ENCODE measurements around the gene ALG2.
A peak's percentile ranks its signal among the peaks of the same experiment; 100 is the strongest.

The ALG2 gene

DNA sequence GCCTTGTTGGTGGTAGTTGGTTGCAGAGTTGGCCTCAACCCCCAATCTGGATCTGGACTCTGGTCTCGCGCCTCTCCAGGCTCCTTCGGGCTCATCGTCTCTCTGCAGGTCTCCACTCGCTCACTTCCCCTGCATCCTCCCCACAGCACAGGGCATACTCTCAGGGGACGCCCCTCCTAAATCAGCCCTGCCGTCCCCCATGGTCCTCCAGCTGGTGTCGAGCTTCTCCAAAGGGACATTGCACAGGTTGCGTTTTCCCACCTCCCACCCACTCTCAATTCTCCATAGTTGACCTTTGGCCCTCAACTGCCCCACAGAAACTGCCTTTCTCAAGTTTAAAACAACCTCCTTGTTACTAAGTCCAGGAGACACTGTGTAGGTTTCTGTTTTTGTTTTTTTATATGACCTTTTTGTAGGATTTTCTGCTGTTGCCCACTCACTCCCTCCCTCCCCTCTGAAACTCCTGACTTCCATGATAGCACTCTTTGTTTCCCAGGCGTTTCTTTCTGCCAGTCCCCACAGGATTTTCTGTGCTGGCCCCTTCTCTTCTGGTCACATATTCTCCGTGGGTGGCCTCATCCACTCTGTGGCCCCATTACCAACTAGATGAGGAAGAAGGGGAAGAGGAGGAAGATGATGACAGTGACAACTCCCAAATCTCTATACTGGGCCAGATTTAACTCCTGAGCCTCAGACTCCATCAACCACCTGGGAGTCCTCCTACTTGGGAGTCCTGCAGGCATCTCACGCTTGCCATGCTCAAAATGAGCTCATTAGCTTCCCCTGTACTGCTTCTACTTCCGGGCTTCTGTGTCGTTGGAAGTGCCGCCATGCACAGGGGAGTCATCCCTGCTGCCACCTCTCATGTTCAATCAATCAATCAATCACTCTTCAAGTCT lies 50.3 kb downstream of the ALG2 start:
- ATAC-seq = no peak

DNA sequence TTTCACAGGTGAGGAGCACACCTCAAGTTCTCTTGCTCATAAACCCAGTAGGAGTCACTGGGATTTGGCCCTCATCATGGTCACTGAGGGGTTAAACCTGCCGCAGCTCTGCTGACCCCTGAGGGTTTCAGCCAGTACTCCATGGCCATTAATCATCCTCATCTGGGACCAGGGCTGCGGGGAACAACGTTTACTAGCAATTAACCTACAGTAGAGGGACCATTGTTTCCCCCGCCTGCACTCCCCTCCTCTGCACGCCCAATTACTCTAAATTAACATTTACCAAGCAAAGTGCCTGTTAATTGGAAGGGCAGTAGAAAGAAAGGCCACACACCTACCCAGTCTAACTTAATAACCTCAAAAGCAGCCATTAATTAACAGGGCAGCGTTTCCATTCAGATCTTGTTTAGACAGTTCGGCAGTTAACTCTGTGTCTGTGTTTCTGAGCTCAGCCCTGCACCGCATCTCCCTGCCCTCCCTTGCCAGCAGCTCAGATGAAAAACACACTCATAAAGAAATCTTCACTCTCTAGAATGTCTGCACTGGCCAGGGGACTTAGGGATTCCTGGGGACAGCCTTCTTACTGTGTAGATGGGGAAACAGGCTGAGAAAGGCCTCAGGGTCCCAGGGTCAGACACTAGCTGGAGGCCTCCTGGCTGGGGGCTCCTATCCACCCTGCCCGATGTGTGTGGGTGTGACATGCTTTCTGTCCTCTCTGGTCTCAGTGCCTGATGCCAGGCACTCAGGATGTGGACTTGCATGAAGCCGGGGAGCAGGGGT lies 51.6 kb downstream of the ALG2 start:
- no peak for DNase-seq
- ATAC-seq = no peak

More for the DNA sequence above, 50.3 kb downstream of the ALG2 start:
- no peak for DNase-seq

DNA sequence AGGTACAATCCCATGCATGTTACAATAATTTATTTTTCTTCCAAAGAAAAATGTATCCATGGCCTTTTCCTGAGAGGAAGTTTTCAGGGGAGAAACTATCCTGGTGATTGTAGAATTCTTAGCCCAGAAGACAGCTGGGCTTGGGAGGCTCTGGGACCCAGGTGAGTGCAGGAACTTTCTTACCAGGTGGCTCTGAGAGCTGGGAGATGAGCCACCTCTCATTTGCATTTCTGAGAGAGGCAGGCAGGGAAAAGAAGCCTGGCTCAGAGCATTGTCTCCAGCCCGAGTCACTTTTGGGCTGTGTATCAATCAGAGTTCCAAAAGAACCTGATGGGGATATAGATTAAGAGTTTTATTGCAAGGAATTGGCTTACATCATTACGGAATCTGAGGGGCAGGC lies 52.7 kb downstream of the ALG2 start:
- no peak for ATAC-seq
- no peak for DNase-seq

DNA sequence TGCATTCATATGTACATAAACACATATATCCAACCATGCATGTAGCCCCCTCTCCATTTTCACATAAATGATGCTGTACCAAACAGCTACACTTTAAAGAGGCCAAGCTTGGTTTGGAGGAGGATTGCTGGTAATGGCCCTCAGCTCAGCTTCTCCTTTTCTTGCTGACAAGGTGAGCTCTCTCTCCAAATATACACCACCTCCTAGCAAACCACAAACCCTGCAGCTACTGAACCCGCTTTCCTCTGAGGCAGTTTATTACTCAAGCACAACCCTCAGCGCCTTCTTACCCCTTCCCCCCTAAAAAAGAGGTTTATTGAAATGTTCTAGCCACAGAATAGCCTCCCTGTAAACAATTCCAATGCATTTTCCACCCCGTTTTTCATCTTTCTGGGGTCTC lies 54.0 kb downstream of the ALG2 start:
- DNase-seq (no peak), ATAC-seq (no peak)

DNA sequence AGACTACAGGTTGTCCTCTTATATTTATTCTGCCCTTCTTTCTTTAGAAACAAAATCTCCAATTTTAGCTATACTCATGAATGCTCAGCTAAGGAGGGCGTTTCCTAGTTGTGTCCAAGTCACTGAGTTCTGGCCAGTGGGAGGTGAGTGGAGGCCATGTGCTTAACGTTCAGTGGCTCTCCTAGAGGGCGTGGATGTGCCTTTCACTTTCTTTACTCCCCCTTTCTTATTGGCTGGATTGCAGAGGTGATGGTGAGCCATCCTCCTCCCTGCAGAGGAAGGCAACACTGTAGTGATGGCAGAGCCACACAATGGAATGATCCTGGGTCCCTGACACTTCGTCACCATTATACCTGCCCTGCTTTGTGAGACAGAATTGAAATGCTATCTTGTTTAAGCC lies 54.6 kb downstream of the ALG2 start:
- ATAC-seq = peak; percentile 66

More for the DNA sequence above, 54.6 kb downstream of the ALG2 start:
- DNase-seq = no peak
